Activated CD8-positive, alpha-beta T cell treated with anti-CD3 and anti-CD28 coated beads for 36 hours (primary cell): ENCODE data around the gene BOC. TPM values are rescaled to one million over a fixed set of nuclear protein-coding genes. Genes with fewer than 3 reads are reported as not detected.

Experiments used
- ATAC-seq: fragments of 200-7000 bp; cut with Tn5 transposase; one replicate; pipeline ENCODE4 v1.10.0; 2021; ENCODE audit warnings: mild to moderate bottlenecking, moderate library complexity
- CTCF ChIA-PET: fragments of 350-600 bp; sonication (Branson Sonifier 250); formaldehyde crosslinking; loops from one replicate; lab custom pipeline; 2021; ENCODE audit warnings: antibody characterized with exemption; lab: Charles Lee
- POLR2A ChIA-PET: fragments of 350-600 bp; sonication (Branson Sonifier 250); formaldehyde crosslinking; loops from one replicate; lab custom pipeline; 2021; ENCODE audit warnings: antibody characterized with exemption; lab: Charles Lee
- DNase-seq: peaks from one replicate; pipeline ENCODE4 v3.0.0-alpha.2; 2020
- H3K27ac Mint-ChIP-seq: one replicate; pipeline ENCODE4 v1.8.0; 2021; ENCODE audit warnings: mild to moderate bottlenecking, mixed read lengths
- H3K27me3 Mint-ChIP-seq: one replicate; pipeline ENCODE4 v1.8.0; 2021; ENCODE audit warnings: mixed read lengths
- H3K36me3 Mint-ChIP-seq: one replicate; pipeline ENCODE4 v1.8.0; 2021; ENCODE audit warnings: low read depth, mixed read lengths
- H3K4me1 Mint-ChIP-seq: one replicate; pipeline ENCODE4 v1.8.0; 2021; ENCODE audit warnings: low read depth, mixed read lengths
- H3K4me3 Mint-ChIP-seq: one replicate; pipeline ENCODE4 v1.8.0; 2021; ENCODE audit warnings: mild to moderate bottlenecking, moderate library complexity, mixed read lengths
- H3K9me3 Mint-ChIP-seq: one replicate; pipeline ENCODE4 v1.8.0; 2021; ENCODE audit warnings: mixed read lengths
- intact Hi-C: fragments of 100-400 bp; cut with micrococcal nuclease; formaldehyde crosslinking; loops from one replicate; pipeline ENCODE4 v1.10.0; 2022
- total RNA-seq, 2 experiments: library from RNA; stranded (reverse); gene quantifications; one replicate each; pipeline ENCODE4 v1.2.3, GENCODE V29; 2021
- TF ChIP-seq, protein P1 (sequence below): fragments of 200-600 bp; IDR thresholded peaks from one replicate; pipeline ENCODE4 v1.8.0; 2022; ENCODE audit warnings: antibody characterized with exemption, mild to moderate bottlenecking

Gene BOC
- total RNA-seq, 2 experiments from 2014 or later: 0.20 to 0.49 TPM

DNA sequence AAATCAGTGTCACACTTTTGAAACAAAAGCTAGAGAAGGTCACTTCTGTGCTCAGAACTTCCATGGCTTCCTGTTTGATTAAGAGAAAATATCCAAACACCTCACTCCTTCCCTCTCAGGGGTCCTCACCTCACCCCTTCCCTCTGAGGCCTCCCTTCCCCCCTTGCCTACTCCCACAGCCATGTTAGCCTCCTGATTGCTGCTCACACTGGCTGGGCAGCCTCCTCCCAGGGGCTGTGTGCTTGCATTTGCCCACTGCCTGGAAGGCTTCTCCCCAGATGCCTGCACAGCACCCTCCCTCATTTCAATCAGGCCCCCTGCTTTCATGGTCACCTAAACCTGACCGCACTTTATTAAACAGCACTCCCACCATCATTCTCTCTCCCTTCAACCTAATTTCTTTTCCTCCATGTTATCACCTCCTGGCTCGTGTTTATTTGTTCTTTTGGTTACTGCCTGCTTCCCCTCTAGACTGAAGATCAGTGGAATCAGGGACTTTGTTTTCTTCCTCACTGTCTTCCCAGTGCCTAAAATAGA, 10.4 kb downstream of the BOC start:
- TF ChIP-seq, protein P1, sequence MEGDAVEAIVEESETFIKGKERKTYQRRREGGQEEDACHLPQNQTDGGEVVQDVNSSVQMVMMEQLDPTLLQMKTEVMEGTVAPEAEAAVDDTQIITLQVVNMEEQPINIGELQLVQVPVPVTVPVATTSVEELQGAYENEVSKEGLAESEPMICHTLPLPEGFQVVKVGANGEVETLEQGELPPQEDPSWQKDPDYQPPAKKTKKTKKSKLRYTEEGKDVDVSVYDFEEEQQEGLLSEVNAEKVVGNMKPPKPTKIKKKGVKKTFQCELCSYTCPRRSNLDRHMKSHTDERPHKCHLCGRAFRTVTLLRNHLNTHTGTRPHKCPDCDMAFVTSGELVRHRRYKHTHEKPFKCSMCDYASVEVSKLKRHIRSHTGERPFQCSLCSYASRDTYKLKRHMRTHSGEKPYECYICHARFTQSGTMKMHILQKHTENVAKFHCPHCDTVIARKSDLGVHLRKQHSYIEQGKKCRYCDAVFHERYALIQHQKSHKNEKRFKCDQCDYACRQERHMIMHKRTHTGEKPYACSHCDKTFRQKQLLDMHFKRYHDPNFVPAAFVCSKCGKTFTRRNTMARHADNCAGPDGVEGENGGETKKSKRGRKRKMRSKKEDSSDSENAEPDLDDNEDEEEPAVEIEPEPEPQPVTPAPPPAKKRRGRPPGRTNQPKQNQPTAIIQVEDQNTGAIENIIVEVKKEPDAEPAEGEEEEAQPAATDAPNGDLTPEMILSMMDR: no peak
- CTCF ChIA-PET: no interaction called here
- DNase-seq (no peak), ATAC-seq (no peak)
- Mint-ChIP-seq H3K27me3 (peaks cover 18% of the 10 kb centered on the region), H3K4me3 (no peak overlapping the region), H3K9me3 (no peaks in the 10 kb centered on the region), H3K4me1 (peaks cover 16% of the 10 kb centered on the region), H3K36me3 (no peaks in the 10 kb centered on the region), H3K27ac (no peak overlapping the region)
- POLR2A ChIA-PET: no interaction called here
- intact Hi-C loops: no loop called here

DNA sequence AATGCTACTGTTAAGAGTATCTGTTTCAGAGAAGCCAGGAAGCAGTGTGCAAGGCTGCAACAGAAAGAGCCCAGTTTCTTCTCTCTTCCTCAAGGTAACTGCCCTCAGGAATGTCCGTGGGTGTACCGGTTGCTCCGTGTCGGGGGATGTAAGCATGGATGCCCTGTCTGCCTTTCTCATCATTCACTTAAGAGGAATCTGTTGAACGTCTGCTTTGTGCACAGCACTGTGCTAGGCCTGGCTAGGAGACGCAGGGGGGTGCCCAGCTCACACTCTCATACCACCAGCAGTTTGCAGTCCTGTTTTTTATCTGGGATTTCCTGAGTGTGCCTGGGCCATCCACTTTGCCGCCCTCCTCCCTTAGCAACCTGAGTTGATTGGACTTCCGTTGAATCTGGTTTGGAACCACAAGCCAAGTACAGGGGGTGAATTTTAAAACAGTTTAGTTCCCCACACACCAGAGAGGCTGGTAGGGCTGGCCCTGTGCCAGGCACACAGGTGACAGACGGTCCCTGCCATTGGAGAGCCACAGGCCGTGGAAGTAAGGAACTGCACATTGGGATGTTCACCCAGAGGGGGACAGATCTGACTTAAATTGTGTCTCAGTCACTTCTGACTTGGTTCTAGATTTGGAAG, 11.2 kb downstream of the BOC start:
- CTCF ChIA-PET: interaction anchor here (1.5 kb wide), 1 partner anchor 9 kb away, joined by 3 read pairs; no protein-coding TSS in a partner anchor
- Mint-ChIP-seq H3K27me3 (peaks cover 18% of the 10 kb centered on the region), H3K4me1 (peaks cover 16% of the 10 kb centered on the region), H3K9me3 (no peaks in the 10 kb centered on the region), H3K27ac (no peak overlapping the region), H3K36me3 (no peaks in the 10 kb centered on the region), H3K4me3 (no peak overlapping the region)
- no peak for ATAC-seq
- no peak for DNase-seq
- TF ChIP-seq, protein P1: no peak
- intact Hi-C loops: no loop called here
- POLR2A ChIA-PET: interaction anchor here (0.7 kb wide), 1 partner anchor 13 kb away, joined by 3 read pairs; no protein-coding TSS in a partner anchor

DNA sequence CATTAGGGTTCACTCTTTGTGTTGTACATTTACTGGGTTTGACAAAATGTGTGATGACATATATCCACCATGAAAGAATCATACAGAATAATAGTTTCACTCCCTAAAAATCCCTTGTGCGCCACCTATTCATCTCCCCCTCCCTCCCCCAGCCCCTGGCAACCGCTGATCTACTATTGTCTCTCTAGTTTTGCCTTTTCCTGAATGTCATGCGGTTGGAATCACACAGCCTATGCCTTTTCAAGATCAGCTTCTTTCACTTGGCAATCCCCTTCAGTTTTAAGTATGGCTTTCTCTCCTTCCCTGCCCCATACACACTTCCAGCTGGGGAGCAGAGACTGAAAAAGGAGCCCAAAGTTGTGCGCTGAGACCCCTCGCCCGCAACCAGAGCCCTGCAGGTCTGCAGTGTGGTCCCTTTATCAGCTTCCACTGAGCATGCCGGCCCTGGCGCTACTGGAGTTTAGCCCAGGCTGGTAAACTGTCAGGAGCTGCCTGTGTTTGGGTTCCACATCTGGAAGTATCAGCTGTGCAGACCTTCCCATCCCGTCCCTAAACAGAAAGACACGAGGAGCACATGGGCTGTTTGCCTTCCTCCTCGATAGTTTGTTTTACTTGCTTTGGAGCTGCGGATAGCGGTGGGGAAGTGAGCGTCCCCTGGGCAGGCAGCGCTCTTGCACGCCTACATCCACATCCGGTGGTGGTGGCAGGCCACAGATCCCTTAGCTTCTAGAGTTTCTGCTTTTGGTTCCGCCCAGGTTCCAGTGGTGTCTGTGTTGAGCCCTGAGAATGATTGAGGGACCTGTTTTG, 12.3 kb downstream of the BOC start:
- CTCF ChIA-PET: interaction anchor here (1.1 to 1.5 kb wide), 2 partner anchors 8 to 64 kb away, joined by 3 read pairs; no protein-coding TSS in a partner anchor
- no peaks in the 10 kb centered on the region for H3K9me3 Mint-ChIP-seq
- H3K4me3 Mint-ChIP-seq: peak overlapping the region; percentile 14
- peaks cover 16% of the 10 kb centered on the region for H3K27me3 Mint-ChIP-seq
- peak; percentile 74 for DNase-seq
- intact Hi-C loops: no loop called here
- no peaks in the 10 kb centered on the region for H3K36me3 Mint-ChIP-seq
- H3K4me1 Mint-ChIP-seq: peaks cover 16% of the 10 kb centered on the region
- peak; percentile 74 for ATAC-seq
- POLR2A ChIA-PET: interaction anchor here (0.9 kb wide), 1 partner anchor 8 kb away, joined by 3 read pairs; no protein-coding TSS in a partner anchor
- TF ChIP-seq, protein P1: no peak
- H3K27ac Mint-ChIP-seq: no peak overlapping the region

DNA sequence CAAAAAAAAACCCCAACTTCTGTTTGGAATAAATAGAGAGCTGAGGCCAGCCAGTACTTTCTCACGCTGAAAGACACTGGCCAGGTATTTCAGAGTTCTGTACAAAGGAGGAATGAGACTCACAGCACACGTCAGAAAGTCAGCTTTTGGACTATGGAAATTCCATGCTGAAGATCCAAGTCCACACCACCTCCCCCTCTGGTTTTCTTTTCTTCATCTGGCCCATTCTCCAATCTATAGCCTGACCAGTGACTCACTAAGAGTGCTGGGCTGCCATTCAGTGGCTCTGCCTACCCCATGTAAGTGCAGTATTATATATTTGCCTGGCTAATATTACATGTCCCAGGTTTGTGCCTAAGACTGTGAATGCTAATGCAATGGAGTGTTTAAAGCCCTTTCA, 13.9 kb downstream of the BOC start:
- Mint-ChIP-seq H3K9me3 (no peaks in the 10 kb centered on the region), H3K27me3 (peaks cover 14% of the 10 kb centered on the region), H3K36me3 (no peaks in the 10 kb centered on the region), H3K4me1 (peaks cover 16% of the 10 kb centered on the region), H3K27ac (no peak overlapping the region), H3K4me3 (no peak overlapping the region)
- DNase-seq: no peak
- intact Hi-C loops: no loop called here
- POLR2A ChIA-PET: interaction anchor here (0.8 kb wide), 1 partner anchor 66 kb away, joined by 3 read pairs; no protein-coding TSS in a partner anchor
- ATAC-seq: no peak
- TF ChIP-seq, protein P1: no peak
- CTCF ChIA-PET: no interaction called here
